ENCODE data around the gene EFHC2.
"Not testable (repeated sequence)": the region's sequence is repeated elsewhere in the genome, so short reads cannot be mapped to it uniquely, and the experiment has no call there.

EFHC2 gene

DNA sequence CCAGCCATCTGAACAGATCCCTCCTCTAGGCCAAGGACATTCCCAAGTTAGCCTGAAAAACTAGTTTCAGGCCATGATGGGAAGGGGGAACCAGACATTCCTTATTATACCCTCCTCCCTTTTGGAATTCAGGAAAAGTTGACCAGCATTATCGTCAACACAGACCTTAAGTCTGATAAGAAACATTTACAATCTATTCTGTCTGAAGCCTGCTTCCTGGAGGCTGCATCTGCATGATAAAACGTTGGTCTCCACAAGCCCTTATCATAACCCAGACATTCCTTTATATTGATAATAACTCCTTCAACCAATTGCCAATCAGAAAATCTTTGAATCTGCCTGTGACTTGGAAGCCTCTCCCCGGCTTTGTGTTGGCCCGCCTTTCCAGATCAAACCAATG, 44.3 kb downstream of the EFHC2 start:
- DNase-seq (ENCODE audit: low spot score), result no peak

DNA sequence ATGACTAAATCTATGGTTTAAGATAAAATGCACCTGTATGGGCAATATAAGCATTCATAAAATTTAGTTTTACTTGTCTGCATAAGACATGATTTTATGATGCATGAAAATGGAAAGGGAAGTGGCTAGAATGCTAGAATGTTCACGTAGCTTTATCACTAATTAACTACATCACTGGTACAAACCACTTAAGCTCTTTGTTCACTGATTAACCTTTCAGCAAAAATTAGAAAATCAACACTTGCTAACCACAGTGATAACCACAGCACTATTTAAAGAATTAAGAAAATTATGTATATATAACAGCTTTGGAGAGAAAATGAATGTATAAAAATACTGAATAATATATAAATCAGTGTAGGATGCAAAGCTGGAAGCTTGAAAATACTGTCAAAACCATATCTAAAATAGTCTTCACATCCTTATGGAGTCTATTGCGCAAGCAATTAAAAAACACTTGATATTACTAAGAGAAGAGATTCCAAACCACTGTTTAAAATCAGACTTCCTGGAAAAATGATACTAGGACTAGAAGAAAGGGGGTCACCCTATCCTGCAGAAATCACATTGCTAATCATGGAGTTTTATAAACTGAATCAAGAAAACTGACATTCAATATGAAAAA, 51.9 kb downstream of the EFHC2 start:
- DNase-seq (ENCODE audit: low spot score), result no peak

DNA sequence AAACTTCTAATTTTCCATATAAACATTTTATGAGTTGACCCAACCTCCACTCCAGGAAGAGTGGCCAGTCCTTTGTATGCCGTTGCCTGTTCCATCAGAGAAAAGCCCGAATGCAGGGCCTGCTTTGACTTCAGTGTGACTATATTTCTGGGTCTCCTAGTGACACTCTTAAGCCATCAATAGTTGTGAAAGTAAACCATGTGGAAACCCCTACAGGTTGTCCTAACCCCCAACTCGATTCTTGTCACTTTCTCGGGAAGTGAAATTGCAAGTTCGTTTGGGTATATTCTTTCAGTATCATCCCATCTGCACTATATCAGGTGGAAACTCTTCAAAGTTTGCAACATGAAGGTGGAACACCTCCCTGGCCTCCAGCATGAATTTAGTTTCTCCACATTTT, 52.8 kb downstream of the EFHC2 start:
- DNase-seq (ENCODE audit: low spot score), result no peak

DNA sequence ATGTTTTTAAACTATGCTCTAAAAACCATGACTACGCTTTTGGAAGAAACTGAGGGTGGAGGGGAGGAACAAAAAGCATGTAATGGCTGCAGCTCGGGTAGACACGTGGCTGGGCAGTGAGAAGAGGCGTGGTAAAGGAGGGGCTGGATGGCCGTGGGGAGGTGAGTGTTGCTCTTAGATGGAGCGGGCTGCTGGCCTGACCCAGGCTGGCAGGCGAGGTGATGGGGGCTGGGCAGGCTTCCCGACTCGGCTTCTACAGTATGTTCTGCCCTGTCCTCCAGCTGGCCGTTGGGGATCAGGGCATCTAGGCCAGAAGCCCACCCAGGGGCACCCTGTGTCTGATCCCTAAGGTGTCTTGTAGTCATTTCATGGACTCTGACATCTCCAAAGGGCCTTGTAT, 60.7 kb downstream of the EFHC2 start:
- DNase-seq (ENCODE audit: low spot score), result no peak

DNA sequence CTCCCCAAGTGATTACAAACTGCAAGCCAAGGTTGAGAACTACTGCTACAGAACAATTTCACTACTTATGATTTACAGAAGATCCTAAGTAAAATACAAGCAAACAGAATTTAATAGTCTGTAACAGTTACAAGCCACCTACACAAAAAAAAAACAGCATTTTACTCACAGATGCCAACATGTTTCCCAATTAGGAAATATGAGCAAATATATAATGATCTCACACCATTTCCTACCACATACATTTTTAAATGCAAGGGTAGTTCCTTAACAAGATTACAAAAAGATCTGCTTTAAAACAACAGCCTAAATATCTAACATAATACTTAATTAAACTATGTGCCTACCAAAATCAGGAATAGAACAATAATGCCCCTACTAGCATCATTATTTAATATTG, 63.4 kb downstream of the EFHC2 start:
- no peak for DNase-seq (ENCODE audit: low spot score)

DNA sequence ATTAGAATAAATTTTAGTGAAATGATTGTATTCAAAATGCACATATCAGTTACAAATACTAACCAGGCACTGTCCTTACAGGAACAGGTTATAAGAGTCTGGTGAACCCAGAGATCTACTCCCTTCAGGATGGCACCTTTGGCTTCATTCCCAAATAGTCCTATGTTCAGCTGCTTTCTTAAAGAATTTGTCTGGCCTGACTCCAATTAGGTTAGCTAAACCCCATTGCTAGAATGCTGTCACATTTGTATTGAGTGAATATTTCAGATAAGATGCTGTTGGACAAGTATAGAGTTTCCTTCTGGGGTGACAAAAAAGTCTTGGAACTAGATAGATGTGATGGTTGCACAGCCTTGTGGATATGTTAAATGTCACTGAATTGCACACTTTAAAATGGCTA, 69.4 kb downstream of the EFHC2 start:
- DNase-seq (ENCODE audit: low spot score), result no peak

DNA sequence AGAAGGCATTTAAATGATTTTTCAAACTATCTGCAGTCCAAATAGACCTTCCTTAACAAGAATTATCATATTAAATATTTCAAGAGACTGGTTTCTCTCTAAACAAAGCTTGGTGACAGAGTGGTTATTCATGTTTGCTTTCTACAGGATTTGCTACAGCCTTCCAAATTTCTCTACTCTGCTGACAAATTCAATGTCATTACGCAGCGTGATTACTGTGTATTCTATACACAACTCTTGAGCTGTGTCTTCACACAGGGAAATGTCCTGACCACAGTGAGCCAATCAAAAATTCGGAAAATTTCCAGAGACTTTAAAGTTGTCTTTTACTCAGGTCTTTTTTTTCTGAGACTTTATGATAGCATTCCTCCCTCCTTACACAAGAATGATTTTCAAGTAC, 75.6 kb downstream of the EFHC2 start:
- DNase-seq (ENCODE audit: low spot score), result no peak

DNA sequence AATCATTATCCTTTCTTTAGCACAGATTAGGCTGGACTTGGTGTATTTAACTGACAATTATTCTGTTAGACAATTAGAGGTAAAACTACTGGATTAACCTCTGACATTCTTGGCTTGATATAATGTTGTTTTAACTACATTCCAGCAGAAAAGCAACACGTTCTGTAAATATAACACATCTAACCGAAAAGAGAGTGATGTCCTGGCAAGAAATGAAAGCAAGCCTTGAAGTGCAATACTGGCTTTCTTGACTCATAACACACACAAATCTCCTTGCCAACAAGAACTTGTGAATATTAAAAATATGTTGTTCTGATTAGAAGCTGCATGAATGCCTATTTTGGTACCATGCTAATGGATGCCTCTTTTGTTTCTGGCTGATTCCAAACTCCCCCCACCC, 76.4 kb downstream of the EFHC2 start:
- no peak for DNase-seq (ENCODE audit: low spot score)

DNA sequence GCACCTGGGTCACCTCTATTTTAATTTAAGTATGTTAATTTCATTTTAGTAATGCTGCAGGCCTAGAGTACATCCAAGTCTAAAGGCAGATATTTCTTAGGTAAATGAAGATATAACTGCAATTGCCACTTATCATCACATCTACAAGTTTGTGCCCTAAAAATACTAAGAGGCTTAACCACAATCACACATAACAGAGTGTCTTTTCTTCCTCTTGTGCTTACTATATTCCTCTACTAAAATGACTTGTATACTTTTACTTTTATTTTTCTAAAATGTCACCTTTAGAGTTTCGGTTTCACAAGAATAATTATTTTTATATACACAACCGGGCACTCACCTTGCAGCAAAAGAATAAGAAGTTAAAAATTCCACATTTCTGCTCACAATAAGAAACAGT, 77.9 kb downstream of the EFHC2 start:
- no peak for DNase-seq (ENCODE audit: low spot score)

DNA sequence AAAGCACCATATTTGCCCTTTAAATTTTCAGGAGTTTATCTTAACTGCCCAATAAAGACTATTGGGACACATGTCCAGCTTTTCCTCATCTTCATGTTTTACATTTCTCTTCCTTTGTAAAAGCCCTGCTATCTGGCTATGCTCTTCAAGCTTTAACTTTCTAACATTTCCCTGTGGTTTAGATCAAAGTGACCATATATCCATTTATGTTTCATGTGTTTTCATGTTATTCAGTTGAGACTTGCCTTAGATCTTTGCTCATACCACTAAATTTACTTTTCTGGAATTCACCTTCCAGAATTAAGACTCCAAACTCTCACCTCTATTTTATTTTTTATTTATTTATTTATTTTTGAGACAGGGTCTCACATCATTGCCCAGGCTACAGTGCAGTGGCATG, 78.5 kb downstream of the EFHC2 start:
- no peak for DNase-seq (ENCODE audit: low spot score)

DNA sequence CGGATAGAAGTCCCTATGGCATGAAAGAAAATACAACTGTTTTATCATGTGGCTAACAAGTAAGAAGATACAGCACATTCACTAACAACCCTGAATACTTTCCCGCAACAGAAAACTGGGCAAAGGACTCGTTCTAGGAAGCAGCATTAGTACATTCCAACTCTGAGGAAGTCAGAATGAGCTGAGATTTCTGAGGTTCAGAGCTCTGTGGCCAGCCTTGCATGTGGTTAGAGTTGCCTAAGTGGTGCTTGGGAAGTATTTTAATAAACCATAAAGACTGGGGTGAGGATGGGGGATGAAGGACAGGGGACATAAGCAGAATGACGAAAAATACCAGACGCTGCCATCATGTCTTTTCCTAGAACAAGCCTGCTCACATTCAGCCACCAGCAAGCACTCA, 82.2 kb downstream of the EFHC2 start:
- no peak for DNase-seq (ENCODE audit: low spot score)

DNA sequence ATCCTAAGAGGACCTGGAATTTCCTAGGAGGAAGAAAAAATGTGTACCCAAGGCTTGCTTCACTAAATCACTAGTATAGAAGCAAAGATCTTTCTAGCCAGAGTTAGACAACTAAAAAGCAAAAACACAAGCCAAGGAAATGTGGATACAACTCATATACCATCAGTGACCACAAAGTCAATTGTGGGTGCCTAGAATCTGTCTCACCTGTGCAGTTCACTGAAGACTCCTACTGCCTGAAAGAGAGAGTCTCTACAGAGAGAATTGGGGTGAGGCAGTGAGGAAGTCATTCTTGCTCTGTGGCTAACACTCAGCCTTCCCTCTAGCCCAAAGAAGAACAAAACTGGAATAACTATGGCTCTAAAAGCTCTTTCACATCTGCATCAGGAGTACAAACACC, 82.9 kb downstream of the EFHC2 start:
- DNase-seq (ENCODE audit: low spot score), result no peak

DNA sequence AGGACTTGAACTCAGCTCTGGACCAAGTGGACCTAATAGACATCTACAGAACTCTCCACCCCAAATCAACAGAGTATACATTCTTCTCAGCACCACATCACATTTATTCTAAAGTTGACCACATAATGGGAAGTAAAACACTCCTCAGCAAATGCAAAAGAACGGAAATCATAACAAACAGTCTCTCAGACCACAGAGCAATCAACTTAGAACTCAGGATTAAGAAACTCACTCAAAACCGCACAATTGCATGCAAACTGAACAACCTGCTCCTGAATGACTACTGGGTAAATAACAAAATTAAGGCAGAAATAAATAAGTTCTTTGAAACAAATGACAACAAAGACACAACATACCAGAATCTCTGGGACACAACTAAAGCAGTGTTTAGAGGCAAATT, 87.7 kb downstream of the EFHC2 start:
- DNase-seq (ENCODE audit: low spot score), result not testable (repeated sequence)

DNA sequence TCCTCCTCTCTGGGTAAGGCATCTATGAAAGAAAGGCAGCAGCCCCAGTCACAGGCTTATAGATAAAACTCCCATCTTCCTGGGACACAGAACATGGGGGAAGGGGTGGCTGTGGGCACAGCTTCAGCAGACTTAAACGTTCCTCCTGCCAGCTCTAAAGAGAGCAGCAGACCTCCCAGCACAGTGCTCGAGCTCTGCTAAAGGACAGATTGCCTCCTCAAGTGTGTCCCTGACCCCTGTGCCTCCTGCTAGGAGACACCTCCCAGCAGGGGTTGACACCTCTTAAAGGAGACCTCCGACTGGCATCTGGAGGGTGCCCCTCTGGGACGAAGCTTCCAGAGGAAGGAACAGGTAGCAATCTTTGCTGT, 89.9 kb downstream of the EFHC2 start:
- DNase-seq (ENCODE audit: low spot score), result no peak

DNA sequence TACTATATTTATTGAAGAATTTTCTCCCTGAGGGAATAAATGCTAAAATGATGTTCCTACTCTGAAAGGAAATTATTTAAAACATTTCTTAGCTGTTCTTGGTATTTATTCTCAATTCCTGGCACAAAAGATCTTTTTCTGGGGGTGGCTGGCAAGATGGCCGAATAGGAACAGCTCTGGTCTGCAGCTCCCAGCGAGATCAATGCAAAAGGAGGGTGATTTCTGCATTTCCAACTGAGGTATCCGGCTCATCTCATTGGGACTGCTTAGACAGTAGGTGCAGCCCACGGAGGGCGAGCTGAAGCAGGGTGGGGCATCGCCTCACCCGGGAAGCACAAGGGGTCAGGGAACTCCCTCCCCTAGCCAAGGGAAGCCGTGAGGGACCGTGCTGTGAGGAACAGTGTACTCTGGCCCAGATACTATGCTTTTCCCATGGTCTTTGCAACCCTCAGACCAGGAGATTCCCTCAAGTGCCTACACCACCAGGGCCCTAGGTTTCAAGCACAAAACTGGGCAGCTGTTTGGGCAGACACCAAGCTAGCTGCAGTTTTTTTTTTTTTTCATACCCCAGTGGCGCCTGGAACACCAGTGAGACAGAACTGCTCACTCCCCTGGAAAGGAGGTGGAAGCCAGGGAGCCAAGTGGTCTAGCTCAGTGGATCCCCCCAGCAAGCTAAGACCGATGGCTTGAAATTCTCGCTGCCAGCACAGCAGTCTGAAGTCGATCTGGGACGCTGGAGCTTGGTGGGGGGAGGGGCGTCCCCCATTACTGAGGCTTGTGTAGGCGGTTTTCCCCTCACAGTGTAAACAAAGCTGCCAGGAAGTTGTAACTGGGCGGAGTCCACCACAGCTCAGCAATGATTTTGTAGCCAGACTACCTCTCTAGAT, 90.5 kb downstream of the EFHC2 start:
- not testable (repeated sequence) for DNase-seq (ENCODE audit: low spot score)

DNA sequence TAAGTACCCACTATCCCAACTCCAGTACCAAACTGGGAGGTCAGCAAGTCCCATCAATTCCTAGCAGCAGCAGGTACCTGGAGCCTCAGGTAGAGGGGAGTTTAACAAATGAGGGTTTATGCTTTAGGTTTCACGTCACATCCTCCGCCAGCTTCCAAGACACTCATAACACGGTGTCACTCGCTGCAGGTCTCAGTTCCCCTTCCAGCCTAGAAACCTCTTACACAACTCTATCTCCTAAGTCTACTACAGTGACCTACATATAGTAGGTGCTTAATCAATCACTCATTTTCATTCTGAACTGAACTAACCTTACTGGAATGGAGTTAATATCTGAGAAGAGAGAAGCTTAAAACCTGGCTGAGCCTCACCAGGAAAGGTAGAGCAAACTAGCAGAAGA, 96.0 kb downstream of the EFHC2 start:
- DNase-seq (ENCODE audit: low spot score), result no peak

DNA sequence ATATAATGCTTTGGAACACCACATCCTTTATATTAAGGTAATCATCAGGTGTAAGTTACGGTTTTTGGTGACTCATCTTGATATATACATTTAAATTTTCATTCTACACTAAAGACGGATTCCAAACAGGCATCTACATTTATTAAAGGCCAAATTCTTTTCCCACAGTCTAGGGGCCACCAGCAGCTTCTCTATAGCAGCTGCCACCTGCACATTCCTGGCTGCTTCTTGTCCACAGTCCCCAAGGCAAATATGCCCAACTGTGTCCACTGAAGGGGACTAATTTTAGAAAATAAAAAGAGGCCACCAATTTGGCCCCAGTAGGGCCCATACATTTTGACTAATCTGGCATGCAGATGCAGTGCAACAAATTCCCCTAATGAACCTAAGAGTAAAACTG, 96.6 kb downstream of the EFHC2 start:
- DNase-seq (ENCODE audit: low spot score), result no peak

DNA sequence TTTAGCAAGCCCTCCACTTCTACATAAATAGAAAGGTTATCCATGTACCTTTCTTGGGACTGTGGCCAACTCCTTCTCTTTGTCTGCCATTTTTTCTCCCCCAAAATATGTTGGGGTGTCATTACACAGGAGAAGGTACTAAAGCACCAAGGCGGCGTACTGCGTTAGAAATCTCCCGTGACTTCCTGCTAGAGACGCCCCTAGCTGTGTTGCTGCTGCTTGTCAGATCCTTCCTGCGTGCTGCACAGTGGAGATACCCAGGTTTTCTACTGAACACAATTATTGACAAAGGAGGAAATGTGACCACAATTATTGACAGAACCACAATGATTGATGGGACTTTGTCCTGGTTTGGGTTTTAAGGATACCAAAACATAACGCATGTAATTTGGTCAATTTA, 97.7 kb downstream of the EFHC2 start:
- no peak for DNase-seq (ENCODE audit: low spot score)

DNA sequence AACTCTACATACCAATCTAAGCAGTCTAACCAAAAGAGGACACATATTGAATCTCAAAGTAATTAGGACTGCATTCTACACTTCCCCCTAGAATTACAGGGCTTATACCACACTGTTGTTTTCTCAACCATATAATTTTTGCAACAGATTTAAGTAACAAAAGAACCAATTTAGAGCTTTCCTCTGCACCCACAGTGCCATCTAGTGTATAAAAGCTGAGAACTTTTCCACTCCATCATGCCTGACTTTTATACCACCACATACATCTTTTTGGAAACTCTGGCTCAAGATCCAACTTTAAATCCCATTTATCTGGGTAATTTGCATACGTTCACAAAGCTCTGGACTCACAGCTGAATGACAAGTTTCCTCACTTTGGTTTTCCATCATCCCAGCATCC, 99.5 kb downstream of the EFHC2 start:
- DNase-seq (ENCODE audit: low spot score), result peak; percentile 44

DNA sequence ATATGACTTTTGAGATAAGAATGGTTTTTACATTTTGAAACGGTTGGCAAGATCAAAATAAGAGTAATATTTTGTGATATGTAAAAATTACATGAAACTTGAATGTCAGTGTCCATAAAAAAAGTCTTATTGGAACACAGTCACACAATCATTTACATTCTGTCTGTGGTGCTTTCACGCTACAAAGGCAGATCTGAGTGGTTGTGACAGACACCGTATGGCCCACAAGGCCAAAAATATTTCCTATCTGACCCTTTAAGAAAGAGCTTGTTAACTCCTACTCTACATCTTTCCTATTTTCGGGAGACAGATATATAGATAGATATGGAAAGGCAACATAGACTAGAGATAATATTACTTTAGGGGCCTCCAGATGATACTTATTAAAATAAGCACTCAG, 101.9 kb downstream of the EFHC2 start:
- DNase-seq (ENCODE audit: low spot score), result no peak

DNA sequence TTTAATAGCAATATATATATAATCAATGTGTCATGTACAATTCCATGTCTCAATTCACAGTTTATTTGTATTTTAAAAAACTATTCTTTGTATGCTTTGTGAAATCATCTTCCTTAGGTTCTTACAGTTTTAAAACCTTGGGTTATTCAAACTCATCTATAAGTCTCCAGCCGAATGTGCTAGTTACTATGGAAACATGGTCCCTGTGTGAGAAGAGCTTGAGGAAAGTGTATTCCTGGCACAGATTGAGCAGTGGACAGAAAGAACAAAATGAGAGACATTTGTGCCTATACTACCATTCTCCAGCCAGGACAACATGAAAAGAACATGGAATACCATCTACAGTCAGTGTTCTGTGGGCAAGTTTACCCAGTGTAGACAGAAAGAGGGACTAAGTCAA, 103.4 kb downstream of the EFHC2 start:
- no peak for DNase-seq (ENCODE audit: low spot score)

DNA sequence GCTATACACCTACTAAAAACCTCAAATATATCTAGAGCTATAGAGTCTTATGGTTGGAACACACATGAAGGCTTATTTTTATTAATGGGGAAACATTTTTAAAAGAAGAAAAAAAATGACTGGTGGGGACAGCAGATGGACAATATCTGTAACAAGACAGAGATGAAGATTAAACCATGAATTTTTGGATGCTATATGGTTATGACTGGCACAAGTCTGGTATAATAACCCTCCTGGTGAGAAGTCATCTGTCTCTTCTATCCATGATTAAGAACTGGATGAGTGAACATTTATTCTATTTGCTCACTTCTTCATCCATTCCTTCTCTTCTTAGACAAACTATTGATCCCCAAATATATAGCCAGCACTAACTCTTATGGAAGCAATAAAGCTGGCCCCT, 104.4 kb downstream of the EFHC2 start:
- DNase-seq (ENCODE audit: low spot score), result no peak

DNA sequence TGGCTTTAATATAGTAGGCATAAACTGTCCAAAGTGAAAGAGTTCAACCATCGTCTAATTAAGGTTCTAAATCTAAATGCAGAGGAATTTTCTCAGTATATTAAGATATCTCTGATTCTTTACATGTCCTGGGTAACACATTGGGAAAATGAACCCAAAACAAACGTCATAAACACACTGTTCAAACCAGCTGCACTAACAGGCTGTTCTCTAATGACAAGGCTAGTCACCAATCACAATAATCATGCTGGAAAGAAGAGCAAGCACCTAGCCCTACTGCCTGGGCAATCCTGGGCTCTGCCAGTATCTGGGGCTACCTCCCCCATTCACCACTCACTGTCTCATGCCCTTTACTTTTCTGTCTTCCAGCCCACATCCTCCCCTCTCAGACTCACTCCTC, 107.9 kb downstream of the EFHC2 start:
- DNase-seq (ENCODE audit: low spot score), result no peak

DNA sequence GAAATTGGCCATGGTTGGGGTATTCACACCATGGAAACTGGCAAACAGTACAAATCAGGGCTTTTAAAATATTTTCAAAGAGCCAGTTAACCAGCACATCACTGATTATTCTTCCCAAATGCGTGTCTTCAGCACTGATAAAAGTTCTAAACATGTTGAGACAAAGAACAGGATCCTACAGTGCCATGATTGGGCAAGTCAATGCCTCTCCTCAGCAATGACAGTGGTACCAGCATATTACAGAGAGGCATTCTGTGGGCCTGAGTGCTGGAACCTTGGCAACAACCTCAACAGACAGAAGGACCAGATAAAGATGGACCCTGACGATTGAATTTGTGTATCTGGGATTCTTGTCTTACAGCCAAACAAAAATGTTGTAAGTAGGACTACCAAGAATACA, 108.9 kb downstream of the EFHC2 start:
- no peak for DNase-seq (ENCODE audit: low spot score)

All from globus pallidus (tissue), 1 donor.